ENCODE measurements around the gene CD209. TPM values are rescaled to one million over a fixed set of nuclear protein-coding genes. Genes with fewer than 3 reads are reported as not detected.

The CD209 gene
- polyA plus RNA-seq, 1 donor from 2014 or later: not detected

DNA sequence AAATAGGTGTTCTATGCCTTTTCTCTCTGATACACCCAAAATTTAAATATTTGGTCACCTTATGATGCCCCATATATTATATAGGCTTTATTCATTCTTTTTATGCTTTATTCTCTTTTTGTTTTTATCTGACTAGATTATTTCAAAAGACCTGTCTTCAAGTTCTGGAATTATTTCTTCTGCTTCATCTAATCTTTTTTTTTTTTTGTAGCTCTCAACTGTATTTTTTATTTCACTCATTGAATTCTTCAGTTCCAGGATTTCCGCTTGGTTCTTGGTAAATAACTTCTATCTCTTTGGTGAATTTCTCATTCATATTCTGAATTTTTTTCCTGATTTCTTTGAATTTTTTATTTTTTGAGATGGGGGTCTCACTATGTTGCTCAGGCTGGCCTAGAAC lies 11.8 kb upstream of the CD209 start:
- H3K9me2 ChIP-seq (ENCODE audit: insufficient read depth, low read length): no peaks in the 10 kb centered on the region
- no peaks in the 10 kb centered on the region for H3K79me2 ChIP-seq (replicated peaks; ENCODE audit: insufficient read depth, low read length)
- TF ChIP-seq MXI1 (conservative IDR thresholded peaks at IDR 0.05; ENCODE audit: poor library complexity, severe bottlenecking): no peak
- no peak for TF ChIP-seq SMC3 (conservative IDR thresholded peaks at IDR 0.05; ENCODE audit: poor library complexity)
- no peak for TF ChIP-seq RAD21 (conservative IDR thresholded peaks at IDR 0.05)
- TF ChIP-seq, protein P1, sequence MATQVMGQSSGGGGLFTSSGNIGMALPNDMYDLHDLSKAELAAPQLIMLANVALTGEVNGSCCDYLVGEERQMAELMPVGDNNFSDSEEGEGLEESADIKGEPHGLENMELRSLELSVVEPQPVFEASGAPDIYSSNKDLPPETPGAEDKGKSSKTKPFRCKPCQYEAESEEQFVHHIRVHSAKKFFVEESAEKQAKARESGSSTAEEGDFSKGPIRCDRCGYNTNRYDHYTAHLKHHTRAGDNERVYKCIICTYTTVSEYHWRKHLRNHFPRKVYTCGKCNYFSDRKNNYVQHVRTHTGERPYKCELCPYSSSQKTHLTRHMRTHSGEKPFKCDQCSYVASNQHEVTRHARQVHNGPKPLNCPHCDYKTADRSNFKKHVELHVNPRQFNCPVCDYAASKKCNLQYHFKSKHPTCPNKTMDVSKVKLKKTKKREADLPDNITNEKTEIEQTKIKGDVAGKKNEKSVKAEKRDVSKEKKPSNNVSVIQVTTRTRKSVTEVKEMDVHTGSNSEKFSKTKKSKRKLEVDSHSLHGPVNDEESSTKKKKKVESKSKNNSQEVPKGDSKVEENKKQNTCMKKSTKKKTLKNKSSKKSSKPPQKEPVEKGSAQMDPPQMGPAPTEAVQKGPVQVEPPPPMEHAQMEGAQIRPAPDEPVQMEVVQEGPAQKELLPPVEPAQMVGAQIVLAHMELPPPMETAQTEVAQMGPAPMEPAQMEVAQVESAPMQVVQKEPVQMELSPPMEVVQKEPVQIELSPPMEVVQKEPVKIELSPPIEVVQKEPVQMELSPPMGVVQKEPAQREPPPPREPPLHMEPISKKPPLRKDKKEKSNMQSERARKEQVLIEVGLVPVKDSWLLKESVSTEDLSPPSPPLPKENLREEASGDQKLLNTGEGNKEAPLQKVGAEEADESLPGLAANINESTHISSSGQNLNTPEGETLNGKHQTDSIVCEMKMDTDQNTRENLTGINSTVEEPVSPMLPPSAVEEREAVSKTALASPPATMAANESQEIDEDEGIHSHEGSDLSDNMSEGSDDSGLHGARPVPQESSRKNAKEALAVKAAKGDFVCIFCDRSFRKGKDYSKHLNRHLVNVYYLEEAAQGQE (IDR thresholded peaks at IDR 0.05; ENCODE audit: borderline replicate concordance): no peak
- TF ChIP-seq EZH2 (IDR thresholded peaks at IDR 0.05; ENCODE audit: borderline replicate concordance, insufficient read depth, low read length, poor library complexity, severe bottlenecking): no peak
- TF ChIP-seq TAF1 (IDR thresholded peaks at IDR 0.05; ENCODE audit: low read depth): no peak
- no peak for TF ChIP-seq CTCF (IDR thresholded peaks at IDR 0.05; ENCODE audit: poor library complexity, severe bottlenecking)
- no peak for TF ChIP-seq POLR2AphosphoS5 (IDR thresholded peaks at IDR 0.05)
- TF ChIP-seq EP300 (conservative IDR thresholded peaks at IDR 0.05; ENCODE audit: poor library complexity, severe bottlenecking): no peak
- no peak overlapping the region for H3K4me3 ChIP-seq (ENCODE audit: low read length)
- H4K20me1 ChIP-seq (ENCODE audit: insufficient read depth): no peaks in the 10 kb centered on the region
- H3K9ac ChIP-seq (ENCODE audit: low read length): no peak overlapping the region
- no peaks in the 10 kb centered on the region for H3F3A ChIP-seq (ENCODE audit: insufficient read depth, low read length, poor library complexity, severe bottlenecking)
- H2AFZ ChIP-seq (ENCODE audit: low read depth, low read length): no peak overlapping the region
- H3K4me2 ChIP-seq (ENCODE audit: low read length): no peak overlapping the region
- no peak overlapping the region for H3K27ac ChIP-seq (ENCODE audit: low read length)
- peaks cover 2% of the 10 kb centered on the region for H3K9me3 ChIP-seq (ENCODE audit: low read length)
- no peaks in the 10 kb centered on the region for H3K36me3 ChIP-seq (ENCODE audit: insufficient read depth, low read length)
- H3K27me3 ChIP-seq (ENCODE audit: insufficient read depth, low read depth, low read length): no peaks in the 10 kb centered on the region

DNA sequence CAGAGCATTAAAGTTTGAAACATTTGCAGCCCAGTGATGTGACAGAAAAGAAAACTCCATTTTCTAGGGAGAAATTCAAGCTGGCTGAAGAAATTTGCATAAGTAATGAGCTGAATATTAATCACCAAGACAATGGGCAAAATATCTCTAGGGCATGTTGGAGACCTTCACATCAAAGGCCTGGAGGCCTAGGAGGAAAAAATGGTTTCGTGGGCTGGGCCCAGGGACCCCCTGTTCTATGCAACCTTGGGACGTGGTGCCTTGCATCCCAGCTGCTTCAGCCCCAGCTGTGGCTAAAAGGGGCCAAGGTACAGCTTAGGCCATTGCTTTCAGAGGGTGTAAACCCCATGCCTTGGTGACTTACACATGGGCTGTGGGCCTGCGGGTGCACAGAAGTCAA lies 10.0 kb upstream of the CD209 start:
- no peak overlapping the region for H3K9ac ChIP-seq (ENCODE audit: low read length)
- no peaks in the 10 kb centered on the region for H3F3A ChIP-seq (ENCODE audit: insufficient read depth, low read length, poor library complexity, severe bottlenecking)
- no peak overlapping the region for H3K27ac ChIP-seq (ENCODE audit: low read length)
- no peaks in the 10 kb centered on the region for H3K27me3 ChIP-seq (ENCODE audit: insufficient read depth, low read depth, low read length)
- H2AFZ ChIP-seq (ENCODE audit: low read depth, low read length): no peak overlapping the region
- no peak overlapping the region for H3K4me3 ChIP-seq (ENCODE audit: low read length)
- H3K79me2 ChIP-seq (replicated peaks; ENCODE audit: insufficient read depth, low read length): no peaks in the 10 kb centered on the region
- H3K9me3 ChIP-seq (ENCODE audit: low read length): peaks cover 2% of the 10 kb centered on the region
- no peaks in the 10 kb centered on the region for H3K36me3 ChIP-seq (ENCODE audit: insufficient read depth, low read length)
- no peak for TF ChIP-seq EZH2 (IDR thresholded peaks at IDR 0.05; ENCODE audit: borderline replicate concordance, insufficient read depth, low read length, poor library complexity, severe bottlenecking)
- no peaks in the 10 kb centered on the region for H3K9me2 ChIP-seq (ENCODE audit: insufficient read depth, low read length)
- no peaks in the 10 kb centered on the region for H4K20me1 ChIP-seq (ENCODE audit: insufficient read depth)
- H3K4me2 ChIP-seq (ENCODE audit: low read length): no peak overlapping the region

- H3K36me3 ChIP-seq (ENCODE audit: insufficient read depth, low read length): no peaks in the 10 kb centered on the region
- no peaks in the 10 kb centered on the region for H4K20me1 ChIP-seq (ENCODE audit: insufficient read depth)
- H3K4me2 ChIP-seq (ENCODE audit: low read length): no peak overlapping the region
- H3K27me3 ChIP-seq (ENCODE audit: insufficient read depth, low read depth, low read length): no peaks in the 10 kb centered on the region
- H3K9me3 ChIP-seq (ENCODE audit: low read length): peaks cover 2% of the 10 kb centered on the region
- H2AFZ ChIP-seq (ENCODE audit: low read depth, low read length): no peak overlapping the region
- no peaks in the 10 kb centered on the region for H3K9me2 ChIP-seq (ENCODE audit: insufficient read depth, low read length)
- no peak overlapping the region for H3K27ac ChIP-seq (ENCODE audit: low read length)
- no peak overlapping the region for H3K4me3 ChIP-seq (ENCODE audit: low read length)
- no peaks in the 10 kb centered on the region for H3K79me2 ChIP-seq (replicated peaks; ENCODE audit: insufficient read depth, low read length)
- no peak for TF ChIP-seq CTCF (IDR thresholded peaks at IDR 0.05; ENCODE audit: poor library complexity, severe bottlenecking)
- no peak for TF ChIP-seq EP300 (conservative IDR thresholded peaks at IDR 0.05; ENCODE audit: poor library complexity, severe bottlenecking)
- no peak for TF ChIP-seq POLR2AphosphoS5 (IDR thresholded peaks at IDR 0.05)
- TF ChIP-seq RAD21 (conservative IDR thresholded peaks at IDR 0.05): no peak
- TF ChIP-seq, protein P1 (IDR thresholded peaks at IDR 0.05; ENCODE audit: borderline replicate concordance): no peak
- no peak for TF ChIP-seq MXI1 (conservative IDR thresholded peaks at IDR 0.05; ENCODE audit: poor library complexity, severe bottlenecking)
- no peak for TF ChIP-seq EZH2 (IDR thresholded peaks at IDR 0.05; ENCODE audit: borderline replicate concordance, insufficient read depth, low read length, poor library complexity, severe bottlenecking)
- no peak for TF ChIP-seq SMC3 (conservative IDR thresholded peaks at IDR 0.05; ENCODE audit: poor library complexity)
- TF ChIP-seq TAF1 (IDR thresholded peaks at IDR 0.05; ENCODE audit: low read depth): no peak
- no peaks in the 10 kb centered on the region for H3F3A ChIP-seq (ENCODE audit: insufficient read depth, low read length, poor library complexity, severe bottlenecking)
- H3K9ac ChIP-seq (ENCODE audit: low read length): no peak overlapping the region
These were observed 8.9 kb upstream of the CD209 start for GRCh38 chr19:7756258-7756657.
